H1 (cell line): ENCODE data around the gene MPPED2. TPM values are rescaled to one million over a fixed set of nuclear protein-coding genes. Genes with fewer than 3 reads are reported as not detected.

Source experiments
- polyA plus RNA-seq, 7 experiments: library from polyadenylated mRNA; depleted of rRNA in 3 of 7; stranded (reverse) in 5 of 7; unstranded in 2 of 7; fragments of >200 nt in 5 of 7; fragments of 200-250 nt in 2 of 7; gene quantifications; 1 replicate in 5 of 7; 2 replicates in 1 of 7; 4 replicates in 1 of 7; pipeline versions ENCODE4 v1.2.1 to v1.2.3, GENCODE V29; 2011 to 2013; ENCODE audit warnings: missing spikeins in 2 of 7, mixed read lengths in 2 of 7
- total RNA-seq: library from RNA; stranded (reverse); fragmentation: NEBNext Ultra II Directional; extraction: Animal tissue kit (Norgen Biotek cat#: 25700); gene quantifications from 2 replicates; pipeline ENCODE4 v1.2.1, GENCODE V29; 2021
- TF ChIP-seq, protein P1 (sequence below), 3 experiments: IDR thresholded peaks; 1 replicate in 2 of 3; 2 replicates in 1 of 3; pipeline versions ENCODE4 v1.5.1 to v1.6.1; 2011; ENCODE audit warnings: low read length in 3 of 3, mild to moderate bottlenecking in 3 of 3, inconsistent platforms in 2 of 3, low read depth in 1 of 3, moderate library complexity in 1 of 3; ENCODE audit not compliant: insufficient read depth in 1 of 3; ENCODE audit errors: control extremely low read depth in 1 of 3

The MPPED2 gene
- total and polyA plus RNA-seq, 2 of the 8 experiments (the other 6 are each of a cell fraction or from before 2014, with no cell fraction given) = 1.3 to 3.5 TPM

- TF ChIP-seq, protein P1, sequence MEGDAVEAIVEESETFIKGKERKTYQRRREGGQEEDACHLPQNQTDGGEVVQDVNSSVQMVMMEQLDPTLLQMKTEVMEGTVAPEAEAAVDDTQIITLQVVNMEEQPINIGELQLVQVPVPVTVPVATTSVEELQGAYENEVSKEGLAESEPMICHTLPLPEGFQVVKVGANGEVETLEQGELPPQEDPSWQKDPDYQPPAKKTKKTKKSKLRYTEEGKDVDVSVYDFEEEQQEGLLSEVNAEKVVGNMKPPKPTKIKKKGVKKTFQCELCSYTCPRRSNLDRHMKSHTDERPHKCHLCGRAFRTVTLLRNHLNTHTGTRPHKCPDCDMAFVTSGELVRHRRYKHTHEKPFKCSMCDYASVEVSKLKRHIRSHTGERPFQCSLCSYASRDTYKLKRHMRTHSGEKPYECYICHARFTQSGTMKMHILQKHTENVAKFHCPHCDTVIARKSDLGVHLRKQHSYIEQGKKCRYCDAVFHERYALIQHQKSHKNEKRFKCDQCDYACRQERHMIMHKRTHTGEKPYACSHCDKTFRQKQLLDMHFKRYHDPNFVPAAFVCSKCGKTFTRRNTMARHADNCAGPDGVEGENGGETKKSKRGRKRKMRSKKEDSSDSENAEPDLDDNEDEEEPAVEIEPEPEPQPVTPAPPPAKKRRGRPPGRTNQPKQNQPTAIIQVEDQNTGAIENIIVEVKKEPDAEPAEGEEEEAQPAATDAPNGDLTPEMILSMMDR (IDR thresholded peaks at IDR 0.05; ENCODE audit: control extremely low read depth in 1 of 3, insufficient read depth in 1 of 3, low read depth in 1 of 3, low read length in 3 of 3) = no peak
- TF ChIP-seq, all 59 proteins: peak for 0
Measured at GRCh38 chr11:30567120-30567519, 19.0 kb downstream of the MPPED2 start (continued).
